Activated T-helper 1 cell treated with anti-CD3 and anti-CD28 coated beads, Interleukin-12 subunit alpha, Interleukin-12 subunit beta, Interleukin-2, Interleukin-4 antibody, amounts not matched to agents 30 ng/mL and 10 ng/mL and 1 ng/mL, durations not matched to agents 14 hours and 24 hours and 36 hours (primary cell): ENCODE measurements around the gene SYP. TPM values are rescaled to one million over a fixed set of nuclear protein-coding genes. Genes with fewer than 3 reads are reported as not detected.

Experiments used
- DNase-seq: peaks from one replicate; pipeline ENCODE4 v3.0.0; 2021; ENCODE audit warnings: low spot score
- H3K27ac Mint-ChIP-seq: one replicate; pipeline ENCODE4 v1.8.0; 2021; ENCODE audit warnings: mild to moderate bottlenecking, mixed read lengths
- H3K27me3 Mint-ChIP-seq: one replicate; pipeline ENCODE4 v1.8.0; 2022; ENCODE audit warnings: mild to moderate bottlenecking, moderate library complexity, mixed read lengths; ENCODE audit not compliant: insufficient read depth
- H3K36me3 Mint-ChIP-seq: one replicate; pipeline ENCODE4 v1.8.0; 2021; ENCODE audit warnings: low read depth, mixed read lengths
- H3K4me1 Mint-ChIP-seq: one replicate; pipeline ENCODE4 v1.8.0; 2021; ENCODE audit warnings: low read depth, mixed read lengths
- H3K4me3 Mint-ChIP-seq: one replicate; pipeline ENCODE4 v1.8.0; 2021; ENCODE audit warnings: mild to moderate bottlenecking, moderate library complexity, mixed read lengths
- H3K9me3 Mint-ChIP-seq: one replicate; pipeline ENCODE4 v1.8.0; 2021; ENCODE audit warnings: mixed read lengths
- intact Hi-C: fragments of 100-400 bp; cut with micrococcal nuclease; formaldehyde crosslinking; loops from one replicate; pipeline ENCODE4 v1.15.1; 2024
- total RNA-seq: library from RNA; stranded (reverse); gene quantifications from 2 replicates; pipeline ENCODE4 v1.2.3, GENCODE V29; 2022

SYP gene
- total RNA-seq, result 2.9 and 3.3 TPM in 2 replicates

DNA sequence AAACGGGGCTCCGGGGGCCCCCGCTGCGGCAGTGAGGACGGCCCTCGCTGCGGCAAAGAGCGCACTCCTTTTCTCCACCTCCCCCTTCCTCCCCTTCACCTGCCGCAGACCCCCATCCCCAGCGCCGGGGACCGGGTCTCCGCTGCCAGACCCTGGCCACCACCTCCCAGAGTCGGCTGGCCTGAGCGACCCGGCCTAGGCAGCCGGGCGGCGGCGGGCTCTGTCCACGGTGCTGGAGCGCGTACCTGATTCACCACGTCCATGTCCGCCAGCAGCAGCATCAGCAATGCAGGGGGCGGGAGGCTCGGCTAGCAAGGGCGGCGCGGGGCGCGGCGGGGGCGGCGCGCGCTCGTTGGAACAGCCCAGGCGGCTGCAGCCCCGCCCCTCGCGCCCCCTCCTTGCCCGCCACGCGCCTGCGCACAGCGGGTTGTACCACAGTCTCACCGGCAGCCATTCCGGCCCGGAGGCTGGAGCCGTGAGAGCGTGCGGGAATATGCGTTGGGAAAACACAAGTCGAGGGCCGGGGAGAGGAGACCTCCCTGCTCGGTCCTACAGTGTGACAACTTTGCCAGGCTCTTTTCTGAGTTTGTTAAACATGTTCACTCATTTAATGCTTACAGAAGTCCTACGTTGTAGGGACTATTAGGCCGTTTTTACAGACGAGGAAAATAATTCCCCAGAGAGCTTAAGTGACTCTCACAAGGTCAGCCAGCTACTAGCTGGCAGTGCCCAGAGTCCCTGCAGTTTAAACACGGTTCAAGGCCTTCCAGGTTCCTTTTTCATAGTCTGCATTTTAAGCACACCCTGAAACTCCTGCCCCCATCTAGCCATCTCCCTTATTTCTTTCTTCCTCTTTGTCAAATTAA, at the start of gene SYP:
TSS of gene SYP (minus strand) at position 288 of the 866 bp plus-strand sequence. CDS start at position 281, 7 bp downstream.
- no peaks in the 10 kb centered on the region for H3K9me3 Mint-ChIP-seq
- peaks cover 19% of the 10 kb centered on the region for H3K4me1 Mint-ChIP-seq
- peak within 1 kb of the TSS; percentile 58 for H3K27ac Mint-ChIP-seq
- peaks cover 7% of the 10 kb centered on the region for H3K27me3 Mint-ChIP-seq
- intact Hi-C loops, result loop anchor here (1.0 kb wide), 3 partner anchors 9 to 69 kb away; partner anchors contain the start of gene PPP1R3F
- peak within 1 kb of the TSS; percentile 53 for H3K4me3 Mint-ChIP-seq
- no peaks in the 10 kb centered on the region for H3K36me3 Mint-ChIP-seq
- DNase-seq, result peak; percentile 83

DNA sequence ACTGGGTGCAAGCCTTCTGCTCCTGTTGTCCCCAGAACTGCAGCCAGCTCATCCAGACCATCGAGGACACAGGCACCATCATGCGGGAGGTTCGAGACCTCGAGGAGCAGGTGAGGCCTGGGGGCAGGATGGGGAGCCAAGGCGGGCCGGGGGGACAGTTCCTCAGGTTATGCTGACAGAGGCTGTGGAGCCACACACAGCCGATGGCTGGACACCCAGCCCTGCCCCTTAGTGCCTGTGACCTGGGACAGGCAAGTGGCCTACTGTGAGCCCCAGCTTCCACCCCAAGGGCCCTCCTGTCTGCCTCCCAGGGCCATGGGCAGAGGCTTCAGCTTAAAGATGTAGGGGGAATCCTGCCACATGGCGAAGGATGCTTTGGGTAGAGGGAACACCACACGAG, 49.6 kb upstream of the SYP start:
- Mint-ChIP-seq H3K36me3 (peaks cover 15% of the 10 kb centered on the region), H3K27me3 (no peaks in the 10 kb centered on the region), H3K4me3 (no peak overlapping the region), H3K27ac (no peak overlapping the region), H3K4me1 (no peaks in the 10 kb centered on the region), H3K9me3 (no peaks in the 10 kb centered on the region)
- DNase-seq, result no peak
- intact Hi-C loops, result no loop called here

DNA sequence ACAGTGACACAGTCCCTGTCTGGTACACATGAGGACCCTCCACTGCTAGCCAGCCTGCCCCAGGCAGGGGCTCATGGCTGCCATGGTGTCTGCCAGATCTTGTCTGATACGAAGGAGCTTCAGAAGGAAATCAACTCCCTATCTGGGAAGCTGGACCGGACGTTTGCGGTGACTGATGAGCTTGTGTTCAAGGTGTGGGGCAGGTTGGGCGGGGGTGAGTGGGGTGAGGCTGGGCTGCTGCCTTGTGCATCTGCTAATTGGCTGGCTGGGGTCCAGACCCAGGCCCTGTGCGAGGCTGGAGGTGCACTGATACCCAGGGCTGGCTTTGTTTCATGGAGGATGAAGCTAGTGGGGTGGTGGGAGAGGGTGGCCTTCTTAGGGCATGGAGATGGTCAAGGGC, 49.1 kb upstream of the SYP start:
- no peaks in the 10 kb centered on the region for H3K4me1 Mint-ChIP-seq
- H3K9me3 Mint-ChIP-seq, result no peaks in the 10 kb centered on the region
- H3K27ac Mint-ChIP-seq, result no peak overlapping the region
- intact Hi-C loops, result no loop called here
- no peaks in the 10 kb centered on the region for H3K27me3 Mint-ChIP-seq
- peaks cover 17% of the 10 kb centered on the region for H3K36me3 Mint-ChIP-seq
- H3K4me3 Mint-ChIP-seq, result no peak overlapping the region
- DNase-seq, result no peak

DNA sequence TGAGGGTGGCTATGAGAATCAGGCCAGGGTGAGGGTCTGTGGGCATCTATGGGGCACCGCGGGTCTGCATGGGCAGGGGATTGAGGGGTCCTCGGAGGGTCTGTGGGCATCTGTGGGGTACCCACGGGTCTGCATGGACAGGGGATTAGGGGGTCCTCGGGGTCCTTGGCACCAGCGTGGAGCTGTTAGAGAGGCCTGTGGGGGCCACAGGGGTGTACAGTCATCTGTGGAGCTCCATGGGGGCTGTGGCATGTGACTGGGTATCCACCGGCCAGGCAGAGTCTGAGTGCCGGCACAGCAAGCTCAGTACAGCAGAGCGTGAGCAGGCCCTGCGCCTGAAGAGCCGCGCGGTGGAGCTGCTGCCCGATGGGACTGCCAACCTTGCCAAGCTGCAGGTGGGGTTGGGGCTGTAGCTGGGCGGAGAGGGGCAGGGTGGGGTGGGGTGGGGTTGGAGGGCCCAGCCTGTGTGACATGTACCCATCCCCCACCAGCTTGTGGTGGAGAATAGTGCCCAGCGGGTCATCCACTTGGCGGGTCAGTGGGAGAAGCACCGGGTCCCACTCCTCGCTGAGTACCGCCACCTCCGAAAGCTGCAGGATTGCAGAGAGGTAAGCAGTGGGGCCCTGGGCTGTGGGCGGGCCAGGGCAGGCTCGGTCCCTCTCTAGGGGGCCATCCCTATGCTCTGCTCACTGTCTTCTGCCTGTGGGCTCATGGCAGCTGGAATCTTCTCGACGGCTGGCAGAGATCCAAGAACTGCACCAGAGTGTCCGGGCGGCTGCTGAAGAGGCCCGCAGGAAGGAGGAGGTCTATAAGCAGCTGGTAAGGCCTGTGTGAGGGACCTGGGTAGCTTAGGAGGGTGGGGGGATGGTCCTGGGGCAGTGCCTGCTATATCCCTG, 48.2 kb upstream of the SYP start:
- no peak overlapping the region for H3K4me3 Mint-ChIP-seq
- H3K4me1 Mint-ChIP-seq, result no peaks in the 10 kb centered on the region
- peak overlapping the region; percentile 44 for H3K27ac Mint-ChIP-seq
- H3K36me3 Mint-ChIP-seq, result peaks cover 22% of the 10 kb centered on the region
- no peaks in the 10 kb centered on the region for H3K27me3 Mint-ChIP-seq
- H3K9me3 Mint-ChIP-seq, result no peaks in the 10 kb centered on the region
- DNase-seq, result no peak
- intact Hi-C loops, result no loop called here

GRCh38 chrX:49247346-49247745, 47.4 kb upstream of the SYP start:
- Mint-ChIP-seq H3K9me3 (no peaks in the 10 kb centered on the region), H3K27ac (no peak overlapping the region), H3K4me3 (no peak overlapping the region)

GRCh38 chrX:49246541-49246940, 46.5 kb upstream of the SYP start:
- H3K9me3 Mint-ChIP-seq, result no peaks in the 10 kb centered on the region
- H3K36me3 Mint-ChIP-seq, result peaks cover 26% of the 10 kb centered on the region
- H3K27me3 Mint-ChIP-seq, result no peaks in the 10 kb centered on the region

More at GRCh38 chrX:49247346-49247745, 47.4 kb upstream of the SYP start:
- no peaks in the 10 kb centered on the region for H3K4me1 Mint-ChIP-seq
- DNase-seq, result no peak
- H3K36me3 Mint-ChIP-seq, result peaks cover 25% of the 10 kb centered on the region
- no peaks in the 10 kb centered on the region for H3K27me3 Mint-ChIP-seq
- intact Hi-C loops, result no loop called here

DNA sequence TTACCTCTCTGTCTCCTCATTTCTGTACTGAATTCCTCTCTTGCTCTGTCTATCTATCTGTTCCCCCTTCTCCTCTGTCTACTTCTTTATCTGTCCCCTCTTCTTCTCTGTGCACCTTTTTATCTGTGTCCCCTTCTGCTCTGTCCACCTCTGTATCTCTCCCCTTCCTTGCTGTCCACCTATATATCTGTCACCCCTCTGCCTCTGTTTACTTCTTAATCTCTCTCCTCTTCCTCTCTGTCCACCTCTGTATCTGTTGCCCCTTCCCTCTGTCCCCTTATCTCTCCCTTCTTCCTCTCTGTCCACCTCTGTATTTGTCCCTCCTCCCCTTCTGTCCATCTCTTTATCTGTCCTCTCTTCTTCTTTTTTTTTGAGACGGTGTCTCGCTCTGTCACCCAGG, 44.2 kb upstream of the SYP start:
- peaks cover 31% of the 10 kb centered on the region for H3K36me3 Mint-ChIP-seq
- H3K4me3 Mint-ChIP-seq, result no peak overlapping the region
- H3K4me1 Mint-ChIP-seq, result no peaks in the 10 kb centered on the region
- H3K9me3 Mint-ChIP-seq, result no peaks in the 10 kb centered on the region
- H3K27me3 Mint-ChIP-seq, result no peaks in the 10 kb centered on the region
- H3K27ac Mint-ChIP-seq, result no peak overlapping the region
- intact Hi-C loops, result no loop called here
- DNase-seq, result no peak

More at GRCh38 chrX:49246541-49246940, 46.5 kb upstream of the SYP start:
- H3K27ac Mint-ChIP-seq, result no peak overlapping the region
- no peak for DNase-seq
- H3K4me1 Mint-ChIP-seq, result no peaks in the 10 kb centered on the region
- H3K4me3 Mint-ChIP-seq, result no peak overlapping the region
- intact Hi-C loops, result no loop called here

- intact Hi-C loops, result no loop called here
- Mint-ChIP-seq H3K4me3 (no peak overlapping the region), H3K9me3 (no peaks in the 10 kb centered on the region), H3K27ac (no peak overlapping the region), H3K4me1 (no peaks in the 10 kb centered on the region), H3K36me3 (peaks cover 31% of the 10 kb centered on the region), H3K27me3 (no peaks in the 10 kb centered on the region)
- DNase-seq, result no peak
Measured at GRCh38 chrX:49243166-49243565, 43.2 kb upstream of the SYP start.

DNA sequence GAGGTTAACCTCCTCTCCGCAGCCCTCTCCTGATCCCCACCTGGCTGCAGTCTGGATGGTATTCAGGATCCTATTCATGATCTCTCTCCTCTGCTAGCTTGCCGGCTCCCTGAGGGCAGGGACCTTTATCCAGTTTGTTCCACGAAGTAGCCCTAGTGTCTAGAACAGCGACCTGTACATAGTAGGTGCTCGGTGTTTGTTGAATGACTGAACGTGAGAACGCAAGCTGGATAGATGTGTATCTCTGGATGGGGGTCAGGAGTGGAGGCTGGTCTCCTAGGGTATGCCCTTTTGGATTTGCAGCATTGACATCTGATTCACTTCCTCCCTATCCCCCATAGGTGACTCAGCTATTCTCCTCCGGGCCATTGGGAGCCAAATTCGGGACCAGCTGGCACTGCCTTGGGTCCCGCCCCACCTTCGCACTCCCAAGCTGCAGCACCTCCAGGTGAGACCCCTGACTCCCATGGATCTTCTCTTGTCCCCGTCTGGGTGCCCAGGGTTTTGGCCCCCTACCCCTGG, 42.6 kb upstream of the SYP start:
- no peaks in the 10 kb centered on the region for H3K27me3 Mint-ChIP-seq
- H3K4me3 Mint-ChIP-seq, result no peak overlapping the region
- intact Hi-C loops, result no loop called here
- H3K27ac Mint-ChIP-seq, result no peak overlapping the region
- DNase-seq, result no peak
- H3K4me1 Mint-ChIP-seq, result no peaks in the 10 kb centered on the region
- H3K9me3 Mint-ChIP-seq, result no peaks in the 10 kb centered on the region
- H3K36me3 Mint-ChIP-seq, result peaks cover 31% of the 10 kb centered on the region

- peaks cover 26% of the 10 kb centered on the region for H3K36me3 Mint-ChIP-seq
- H3K4me1 Mint-ChIP-seq, result peaks cover 17% of the 10 kb centered on the region
- intact Hi-C loops, result no loop called here
- H3K27ac Mint-ChIP-seq, result no peak overlapping the region
- DNase-seq, result no peak
- no peaks in the 10 kb centered on the region for H3K9me3 Mint-ChIP-seq
- no peaks in the 10 kb centered on the region for H3K27me3 Mint-ChIP-seq
- no peak overlapping the region for H3K4me3 Mint-ChIP-seq
Measured at GRCh38 chrX:49238735-49239134, 38.7 kb upstream of the SYP start.

GRCh38 chrX:49237060-49237459, 37.1 kb upstream of the SYP start:
- H3K27ac Mint-ChIP-seq, result peak overlapping the region; percentile 86

GRCh38 chrX:49233887-49234555, 34.0 kb upstream of the SYP start:
- Mint-ChIP-seq H3K4me3 (no peak overlapping the region), H3K27me3 (no peaks in the 10 kb centered on the region), H3K27ac (no peak overlapping the region), H3K9me3 (no peaks in the 10 kb centered on the region), H3K4me1 (peaks cover 23% of the 10 kb centered on the region), H3K36me3 (peaks cover 6% of the 10 kb centered on the region)
- no peak for DNase-seq
- intact Hi-C loops, result no loop called here

More at GRCh38 chrX:49237060-49237459, 37.1 kb upstream of the SYP start:
- Mint-ChIP-seq H3K4me3 (peak overlapping the region; percentile 94), H3K27me3 (no peaks in the 10 kb centered on the region), H3K9me3 (no peaks in the 10 kb centered on the region), H3K4me1 (peaks cover 23% of the 10 kb centered on the region), H3K36me3 (peaks cover 17% of the 10 kb centered on the region)
- intact Hi-C loops, result no loop called here
- DNase-seq, result no peak
